Osteocyte (in vitro differentiated cells): ENCODE measurements around the gene ATXN10. TPM values are rescaled to one million over a fixed set of nuclear protein-coding genes. Genes with fewer than 3 reads are reported as not detected.

Experiments
- DNase-seq: peaks from one replicate; pipeline ENCODE4 v3.0.0; 2021; ENCODE audit warnings: mixed read lengths; ENCODE audit not compliant: unreplicated experiment; ENCODE audit errors: extremely low spot score
- H3K27ac Mint-ChIP-seq: one replicate; pipeline ENCODE4 v1.8.0; 2021; ENCODE audit warnings: mild to moderate bottlenecking, mixed read lengths; ENCODE audit not compliant: unreplicated experiment
- H3K27me3 Mint-ChIP-seq: one replicate; pipeline ENCODE4 v1.8.0; 2021; ENCODE audit warnings: mixed read lengths; ENCODE audit not compliant: unreplicated experiment
- H3K36me3 Mint-ChIP-seq: one replicate; pipeline ENCODE4 v1.8.0; 2021; ENCODE audit warnings: mixed read lengths; ENCODE audit not compliant: unreplicated experiment
- H3K4me1 Mint-ChIP-seq: one replicate; pipeline ENCODE4 v1.8.0; 2021; ENCODE audit warnings: mixed read lengths; ENCODE audit not compliant: unreplicated experiment
- H3K4me3 Mint-ChIP-seq: one replicate; pipeline ENCODE4 v1.8.0; 2021; ENCODE audit warnings: mild to moderate bottlenecking, moderate library complexity, mixed read lengths; ENCODE audit not compliant: unreplicated experiment
- H3K9me3 Mint-ChIP-seq: one replicate; pipeline ENCODE4 v1.8.0; 2021; ENCODE audit warnings: mixed read lengths; ENCODE audit not compliant: unreplicated experiment
- CTCF ChIP-seq: fragments of 200-600 bp; sonication (generic); IDR thresholded peaks from 2 replicates; pipeline ENCODE4 v1.5.0; 2021; ENCODE audit warnings: antibody characterized with exemption, mild to moderate bottlenecking, moderate library complexity
- total RNA-seq: library from RNA; stranded (reverse); gene quantifications from 2 replicates; pipeline ENCODE4 v1.2.1, GENCODE V29; 2021

Gene ATXN10
- total RNA-seq, 1 donor from 2014 or later: 164 TPM

- Mint-ChIP-seq H3K27ac (no peak overlapping the region), H3K4me1 (no peaks in the 10 kb centered on the region), H3K4me3 (no peak overlapping the region), H3K36me3 (no peaks in the 10 kb centered on the region), H3K27me3 (no peaks in the 10 kb centered on the region), H3K9me3 (no peaks in the 10 kb centered on the region)
- no peak for DNase-seq
- TF ChIP-seq CTCF: no peak
Observed at GRCh38 chr22:45885941-45886395, 214.3 kb downstream of the ATXN10 start.

GRCh38 chr22:45886540-45886939, 214.9 kb downstream of the ATXN10 start:
- no peaks in the 10 kb centered on the region for H3K9me3 Mint-ChIP-seq

GRCh38 chr22:45887202-45888131, 215.8 kb downstream of the ATXN10 start:
- H3K27me3 Mint-ChIP-seq: no peaks in the 10 kb centered on the region
- no peak for DNase-seq
- no peaks in the 10 kb centered on the region for H3K36me3 Mint-ChIP-seq
- H3K4me3 Mint-ChIP-seq: no peak overlapping the region
- H3K4me1 Mint-ChIP-seq: no peaks in the 10 kb centered on the region
- no peak for TF ChIP-seq CTCF
- no peak overlapping the region for H3K27ac Mint-ChIP-seq
- no peaks in the 10 kb centered on the region for H3K9me3 Mint-ChIP-seq

More at GRCh38 chr22:45886540-45886939, 214.9 kb downstream of the ATXN10 start:
- TF ChIP-seq CTCF: no peak
- Mint-ChIP-seq H3K36me3 (no peaks in the 10 kb centered on the region), H3K4me3 (no peak overlapping the region), H3K27me3 (no peaks in the 10 kb centered on the region), H3K27ac (no peak overlapping the region), H3K4me1 (no peaks in the 10 kb centered on the region)
- no peak for DNase-seq

GRCh38 chr22:45888221-45889092, 216.8 kb downstream of the ATXN10 start:
- H3K27ac Mint-ChIP-seq: no peak overlapping the region
- H3K36me3 Mint-ChIP-seq: no peaks in the 10 kb centered on the region
- no peaks in the 10 kb centered on the region for H3K9me3 Mint-ChIP-seq
- no peak overlapping the region for H3K4me3 Mint-ChIP-seq
- TF ChIP-seq CTCF: no peak
- no peaks in the 10 kb centered on the region for H3K4me1 Mint-ChIP-seq
- no peaks in the 10 kb centered on the region for H3K27me3 Mint-ChIP-seq
- no peak for DNase-seq

GRCh38 chr22:45889093-45889538, 217.5 kb downstream of the ATXN10 start:
- Mint-ChIP-seq H3K27ac (no peak overlapping the region), H3K4me1 (no peaks in the 10 kb centered on the region), H3K9me3 (no peaks in the 10 kb centered on the region), H3K36me3 (no peaks in the 10 kb centered on the region), H3K27me3 (no peaks in the 10 kb centered on the region), H3K4me3 (no peak overlapping the region)
- DNase-seq: no peak
- no peak for TF ChIP-seq CTCF
